Activated naive CD8-positive, alpha-beta T cell treated with anti-CD3 and anti-CD28 coated beads, Interleukin-2, amount 10 ng/mL, durations not matched to agents 7 days and 5 days (primary cell): Measurements from ENCODE around the gene MOV10. TPM values are rescaled to one million over a fixed set of nuclear protein-coding genes. Genes with fewer than 3 reads are reported as not detected.

ENCODE experiments used
- ATAC-seq: fragments of 150-1000 bp; cut with Tn5 transposase; one replicate; pipeline ENCODE4 v1.10.0; 2021; ENCODE audit warnings: low read depth, moderate library complexity
- POLR2A ChIA-PET: fragments of 350-600 bp; sonication (Branson Sonifier 250); formaldehyde crosslinking; loops from one replicate; lab custom pipeline; 2021; ENCODE audit warnings: antibody characterized with exemption; lab: Charles Lee
- DNase-seq: peaks from one replicate; pipeline ENCODE4 v3.0.0; 2021
- H3K27ac Mint-ChIP-seq: one replicate; pipeline ENCODE4 v1.8.0; 2022; ENCODE audit warnings: mild to moderate bottlenecking, mixed read lengths
- H3K27me3 Mint-ChIP-seq: one replicate; pipeline ENCODE4 v1.8.0; 2022; ENCODE audit warnings: mild to moderate bottlenecking, moderate library complexity, mixed read lengths
- H3K36me3 Mint-ChIP-seq: one replicate; pipeline ENCODE4 v1.8.0; 2021; ENCODE audit warnings: mild to moderate bottlenecking, mixed read lengths
- H3K4me1 Mint-ChIP-seq: one replicate; pipeline ENCODE4 v1.8.0; 2021; ENCODE audit warnings: mixed read lengths
- H3K4me3 Mint-ChIP-seq: one replicate; pipeline ENCODE4 v1.8.0; 2022; ENCODE audit warnings: mild to moderate bottlenecking, moderate library complexity, mixed read lengths
- H3K9me3 Mint-ChIP-seq: one replicate; pipeline ENCODE4 v1.8.0; 2021; ENCODE audit warnings: mixed read lengths
- total RNA-seq, 2 experiments: library from RNA; stranded (reverse); gene quantifications; one replicate each; pipeline ENCODE4 v1.2.3, GENCODE V29; 2021

MOV10 gene
- total RNA-seq, 2 experiments from 2014 or later = 124 to 130 TPM

- POLR2A ChIA-PET = interaction anchor here (0.6 kb wide), 1 partner anchor 140 kb away, joined by 4 read pairs; no protein-coding TSS in a partner anchor
- ATAC-seq (no peak), DNase-seq (no peak)
- no peak overlapping the region for H3K4me3 Mint-ChIP-seq
- peaks cover 20% of the 10 kb centered on the region for H3K36me3 Mint-ChIP-seq
- no peaks in the 10 kb centered on the region for H3K9me3 Mint-ChIP-seq
- no peaks in the 10 kb centered on the region for H3K27me3 Mint-ChIP-seq
- H3K27ac Mint-ChIP-seq = no peak overlapping the region
- peaks cover 42% of the 10 kb centered on the region for H3K4me1 Mint-ChIP-seq
Observed at GRCh38 chr1:112677501-112677900, 3.0 kb downstream of the MOV10 start.

GRCh38 chr1:112678605-112679004 lies 4.1 kb downstream of the MOV10 start:
- POLR2A ChIA-PET = no interaction called here
- peaks cover 37% of the 10 kb centered on the region for H3K4me1 Mint-ChIP-seq
- no peak for ATAC-seq

GRCh38 chr1:112685913-112686312 lies 11.5 kb downstream of the MOV10 start:
- H3K9me3 Mint-ChIP-seq = no peaks in the 10 kb centered on the region
- no peak overlapping the region for H3K27ac Mint-ChIP-seq
- no peak overlapping the region for H3K4me3 Mint-ChIP-seq
- DNase-seq (no peak), ATAC-seq (no peak)
- H3K27me3 Mint-ChIP-seq = no peaks in the 10 kb centered on the region
- H3K36me3 Mint-ChIP-seq = peaks cover 8% of the 10 kb centered on the region
- H3K4me1 Mint-ChIP-seq = peaks cover 9% of the 10 kb centered on the region
- POLR2A ChIA-PET = interaction anchor here (0.9 kb wide), 1 partner anchor 11 kb away, joined by 4 read pairs; the partner anchor contains the start of gene MOV10

More at GRCh38 chr1:112678605-112679004, 4.1 kb downstream of the MOV10 start:
- H3K4me3 Mint-ChIP-seq = no peak overlapping the region
- no peaks in the 10 kb centered on the region for H3K27me3 Mint-ChIP-seq
- peak overlapping the region; percentile 22 for H3K27ac Mint-ChIP-seq
- no peak for DNase-seq
- H3K9me3 Mint-ChIP-seq = no peaks in the 10 kb centered on the region
- peaks cover 20% of the 10 kb centered on the region for H3K36me3 Mint-ChIP-seq

- Mint-ChIP-seq H3K9me3 (no peaks in the 10 kb centered on the region), H3K27ac (no peak overlapping the region), H3K36me3 (peaks cover 7% of the 10 kb centered on the region), H3K4me3 (no peak overlapping the region), H3K4me1 (peaks cover 9% of the 10 kb centered on the region), H3K27me3 (no peaks in the 10 kb centered on the region)
- DNase-seq (no peak), ATAC-seq (no peak)
- POLR2A ChIA-PET = interaction anchor here (0.9 kb wide), 1 partner anchor 11 kb away, joined by 4 read pairs; the partner anchor contains the start of gene MOV10
Observed at GRCh38 chr1:112686417-112686816, 12.0 kb downstream of the MOV10 start.

GRCh38 chr1:112686835-112687234 lies 12.4 kb downstream of the MOV10 start:
- DNase-seq (no peak), ATAC-seq (no peak)
- no peak overlapping the region for H3K4me3 Mint-ChIP-seq
- no peaks in the 10 kb centered on the region for H3K27me3 Mint-ChIP-seq
- H3K9me3 Mint-ChIP-seq = no peaks in the 10 kb centered on the region
- H3K4me1 Mint-ChIP-seq = peaks cover 9% of the 10 kb centered on the region
- no peak overlapping the region for H3K27ac Mint-ChIP-seq
- peaks cover 8% of the 10 kb centered on the region for H3K36me3 Mint-ChIP-seq
- POLR2A ChIA-PET = no interaction called here

- POLR2A ChIA-PET = no interaction called here
- H3K36me3 Mint-ChIP-seq = peaks cover 8% of the 10 kb centered on the region
- no peaks in the 10 kb centered on the region for H3K9me3 Mint-ChIP-seq
- H3K27ac Mint-ChIP-seq = no peak overlapping the region
- peaks cover 9% of the 10 kb centered on the region for H3K4me1 Mint-ChIP-seq
- DNase-seq = no peak
- H3K4me3 Mint-ChIP-seq = no peak overlapping the region
- H3K27me3 Mint-ChIP-seq = no peaks in the 10 kb centered on the region
- no peak for ATAC-seq
Observed at GRCh38 chr1:112687361-112687760, 12.9 kb downstream of the MOV10 start.

- Mint-ChIP-seq H3K36me3 (peaks cover 8% of the 10 kb centered on the region), H3K27ac (peak overlapping the region; percentile 58), H3K4me1 (peaks cover 9% of the 10 kb centered on the region), H3K4me3 (no peak overlapping the region), H3K27me3 (no peaks in the 10 kb centered on the region), H3K9me3 (no peaks in the 10 kb centered on the region)
- no peak for ATAC-seq
- DNase-seq = no peak
- POLR2A ChIA-PET = interaction anchor here (0.6 kb wide), 1 partner anchor 36 kb away, joined by 3 read pairs; no protein-coding TSS in a partner anchor
Observed at GRCh38 chr1:112687785-112688496, 13.5 kb downstream of the MOV10 start.

- POLR2A ChIA-PET = interaction anchor here (0.6 kb wide), 1 partner anchor 36 kb away, joined by 3 read pairs; no protein-coding TSS in a partner anchor
- DNase-seq = no peak
- H3K36me3 Mint-ChIP-seq = peaks cover 8% of the 10 kb centered on the region
- H3K9me3 Mint-ChIP-seq = no peaks in the 10 kb centered on the region
- H3K27ac Mint-ChIP-seq = no peak overlapping the region
- peaks cover 9% of the 10 kb centered on the region for H3K4me1 Mint-ChIP-seq
- no peak overlapping the region for H3K4me3 Mint-ChIP-seq
- no peaks in the 10 kb centered on the region for H3K27me3 Mint-ChIP-seq
- ATAC-seq = no peak
Observed at GRCh38 chr1:112688781-112689193, 14.3 kb downstream of the MOV10 start.

GRCh38 chr1:112689196-112689841 lies 14.9 kb downstream of the MOV10 start:
- Mint-ChIP-seq H3K4me3 (no peak overlapping the region), H3K4me1 (peaks cover 9% of the 10 kb centered on the region), H3K9me3 (no peaks in the 10 kb centered on the region), H3K27ac (no peak overlapping the region), H3K36me3 (peaks cover 8% of the 10 kb centered on the region), H3K27me3 (no peaks in the 10 kb centered on the region)
- POLR2A ChIA-PET = interaction anchor here (0.6 to 1.5 kb wide), 2 partner anchors 16 to 44 kb away, joined by 5 to 7 read pairs; no protein-coding TSS in a partner anchor
- no peak for DNase-seq
- no peak for ATAC-seq

GRCh38 chr1:112689842-112690237 lies 15.4 kb downstream of the MOV10 start:
- ATAC-seq = no peak
- Mint-ChIP-seq H3K27ac (no peak overlapping the region), H3K4me3 (no peak overlapping the region), H3K27me3 (no peaks in the 10 kb centered on the region), H3K4me1 (peaks cover 9% of the 10 kb centered on the region), H3K9me3 (no peaks in the 10 kb centered on the region), H3K36me3 (peaks cover 8% of the 10 kb centered on the region)
- DNase-seq = no peak
- POLR2A ChIA-PET = interaction anchor here (0.6 to 1.5 kb wide), 2 partner anchors 15 to 44 kb away, joined by 5 to 7 read pairs; no protein-coding TSS in a partner anchor

GRCh38 chr1:112692681-112693080 lies 18.2 kb downstream of the MOV10 start:
- H3K4me3 Mint-ChIP-seq = no peak overlapping the region
- no peaks in the 10 kb centered on the region for H3K9me3 Mint-ChIP-seq
- no peak for DNase-seq
- ATAC-seq = no peak
- POLR2A ChIA-PET = no interaction called here
- H3K27me3 Mint-ChIP-seq = no peaks in the 10 kb centered on the region
- H3K36me3 Mint-ChIP-seq = peaks cover 8% of the 10 kb centered on the region
- H3K27ac Mint-ChIP-seq = no peak overlapping the region
- no peaks in the 10 kb centered on the region for H3K4me1 Mint-ChIP-seq

- H3K27me3 Mint-ChIP-seq = no peaks in the 10 kb centered on the region
- H3K4me3 Mint-ChIP-seq = no peak overlapping the region
- no peaks in the 10 kb centered on the region for H3K9me3 Mint-ChIP-seq
- no peak for DNase-seq
- H3K36me3 Mint-ChIP-seq = peaks cover 6% of the 10 kb centered on the region
- ATAC-seq = no peak
- no peaks in the 10 kb centered on the region for H3K4me1 Mint-ChIP-seq
- POLR2A ChIA-PET = interaction anchor here (3.0 kb wide), 1 partner anchor 10 kb away, joined by 8 read pairs; no protein-coding TSS in a partner anchor
- no peak overlapping the region for H3K27ac Mint-ChIP-seq
Observed at GRCh38 chr1:112693821-112694220, 19.4 kb downstream of the MOV10 start.

- Mint-ChIP-seq H3K36me3 (peaks cover 6% of the 10 kb centered on the region), H3K4me3 (no peak overlapping the region), H3K9me3 (no peaks in the 10 kb centered on the region), H3K27me3 (no peaks in the 10 kb centered on the region), H3K4me1 (no peaks in the 10 kb centered on the region), H3K27ac (no peak overlapping the region)
- ATAC-seq (no peak), DNase-seq (no peak)
- POLR2A ChIA-PET = interaction anchor here (3.0 kb wide), 1 partner anchor 9 kb away, joined by 8 read pairs; no protein-coding TSS in a partner anchor
Observed at GRCh38 chr1:112694363-112694929, 20.0 kb downstream of the MOV10 start.
